A673 (cell line): ENCODE measurements around the gene ZNF273.

Experiments used
- EZH2 ChIP-seq: fragments of 200-600 bp; sonication (generic); IDR thresholded peaks from 2 replicates; pipeline ENCODE4 v1.6.1; 2017; ENCODE audit warnings: borderline replicate concordance, low read depth, mild to moderate bottlenecking, mixed read lengths, antibody characterized with exemption, low read length; ENCODE audit not compliant: poor library complexity, severe bottlenecking
- TF ChIP-seq, protein P1 (sequence below): fragments of 300-800, 200-600 bp; sonication (generic); conservative IDR thresholded peaks from 2 replicates; pipeline ENCODE4 v1.5.1; 2017; ENCODE audit warnings: low read depth, mild to moderate bottlenecking, antibody characterized with exemption, low read length, moderate library complexity, mixed read lengths

DNA sequence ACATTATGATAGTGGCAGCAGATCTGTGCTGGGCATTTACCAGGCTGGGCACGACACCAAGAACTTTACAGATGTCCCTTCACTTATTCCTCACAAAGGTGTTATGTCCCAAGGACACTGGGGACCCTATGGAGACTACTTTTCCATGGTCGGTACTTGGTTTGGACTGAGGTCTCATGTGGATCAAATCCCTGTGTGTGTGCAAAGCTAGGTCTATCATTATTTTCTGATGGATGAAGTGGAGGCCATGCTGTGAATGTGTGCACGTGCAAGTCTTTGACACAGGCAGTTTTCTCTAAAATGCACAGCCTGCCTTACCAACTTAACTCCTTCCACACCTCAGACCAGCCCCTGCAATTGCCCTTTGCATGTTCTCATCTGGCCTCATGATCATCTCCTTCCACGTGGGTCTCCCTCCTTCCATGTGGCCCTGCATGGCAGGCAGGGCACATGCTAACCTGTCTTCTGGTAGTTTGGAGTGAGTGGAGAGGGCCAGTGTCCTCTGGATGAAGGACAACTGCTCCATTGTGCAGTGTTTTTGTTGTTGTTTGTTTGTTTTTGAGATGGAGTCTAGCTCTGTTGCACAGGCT, 16.0 kb upstream of the ZNF273 start:
- TF ChIP-seq, protein P1, sequence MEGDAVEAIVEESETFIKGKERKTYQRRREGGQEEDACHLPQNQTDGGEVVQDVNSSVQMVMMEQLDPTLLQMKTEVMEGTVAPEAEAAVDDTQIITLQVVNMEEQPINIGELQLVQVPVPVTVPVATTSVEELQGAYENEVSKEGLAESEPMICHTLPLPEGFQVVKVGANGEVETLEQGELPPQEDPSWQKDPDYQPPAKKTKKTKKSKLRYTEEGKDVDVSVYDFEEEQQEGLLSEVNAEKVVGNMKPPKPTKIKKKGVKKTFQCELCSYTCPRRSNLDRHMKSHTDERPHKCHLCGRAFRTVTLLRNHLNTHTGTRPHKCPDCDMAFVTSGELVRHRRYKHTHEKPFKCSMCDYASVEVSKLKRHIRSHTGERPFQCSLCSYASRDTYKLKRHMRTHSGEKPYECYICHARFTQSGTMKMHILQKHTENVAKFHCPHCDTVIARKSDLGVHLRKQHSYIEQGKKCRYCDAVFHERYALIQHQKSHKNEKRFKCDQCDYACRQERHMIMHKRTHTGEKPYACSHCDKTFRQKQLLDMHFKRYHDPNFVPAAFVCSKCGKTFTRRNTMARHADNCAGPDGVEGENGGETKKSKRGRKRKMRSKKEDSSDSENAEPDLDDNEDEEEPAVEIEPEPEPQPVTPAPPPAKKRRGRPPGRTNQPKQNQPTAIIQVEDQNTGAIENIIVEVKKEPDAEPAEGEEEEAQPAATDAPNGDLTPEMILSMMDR: no peak
- no peak for TF ChIP-seq EZH2
